SK-N-MC (cell line): ENCODE measurements around the gene SKP2.

Experiments used
- DNase-seq: peaks from one replicate; pipeline ENCODE4 v3.0.0-alpha.2; 2011; ENCODE audit warnings: low read depth, low spot score
- H3K27ac ChIP-seq: fragments of 200-600 bp; sonication (generic); 2 replicates; pipeline ENCODE4 v1.5.1; 2016; ENCODE audit warnings: mixed run types
- H3K36me3 ChIP-seq: fragments of 200-600 bp; sonication (generic); 2 replicates; pipeline ENCODE4 v1.6.1; 2017; ENCODE audit warnings: antibody characterized with exemption, low read length, mixed read lengths; ENCODE audit not compliant: insufficient read depth
- H3K4me3 ChIP-seq: fragments of 200-600 bp; sonication (generic); 2 replicates; pipeline ENCODE4 v1.5.1; 2016
- H3K9ac ChIP-seq: fragments of 200-600 bp; sonication (generic); 2 replicates; pipeline ENCODE4 v1.8.0; 2017; ENCODE audit warnings: mixed run types, mixed read lengths; ENCODE audit not compliant: insufficient read length
- H3K9me3 ChIP-seq: fragments of 200-600 bp; sonication (generic); 2 replicates; pipeline ENCODE4 v1.6.1; 2017; ENCODE audit warnings: low read depth, mild to moderate bottlenecking, antibody characterized with exemption, low read length, moderate library complexity, mixed read lengths
- EZH2 ChIP-seq: fragments of 200-600 bp; sonication (generic); IDR thresholded peaks from one replicate; pipeline ENCODE4 v1.6.1; 2017; ENCODE audit warnings: antibody characterized with exemption
- FOXP2 ChIP-seq: optimal IDR thresholded peaks from 2 replicates; pipeline ENCODE3; 2011; ENCODE audit warnings: mild to moderate bottlenecking, moderate library complexity; ENCODE audit not compliant: insufficient read depth; ENCODE audit errors: extremely low read length, control extremely low read depth
- POLR2AphosphoS5 ChIP-seq: IDR thresholded peaks from 2 replicates; pipeline ENCODE4 v1.6.1; 2012; ENCODE audit warnings: mild to moderate bottlenecking, low read depth, low read length, borderline replicate concordance

SKP2 gene

DNA sequence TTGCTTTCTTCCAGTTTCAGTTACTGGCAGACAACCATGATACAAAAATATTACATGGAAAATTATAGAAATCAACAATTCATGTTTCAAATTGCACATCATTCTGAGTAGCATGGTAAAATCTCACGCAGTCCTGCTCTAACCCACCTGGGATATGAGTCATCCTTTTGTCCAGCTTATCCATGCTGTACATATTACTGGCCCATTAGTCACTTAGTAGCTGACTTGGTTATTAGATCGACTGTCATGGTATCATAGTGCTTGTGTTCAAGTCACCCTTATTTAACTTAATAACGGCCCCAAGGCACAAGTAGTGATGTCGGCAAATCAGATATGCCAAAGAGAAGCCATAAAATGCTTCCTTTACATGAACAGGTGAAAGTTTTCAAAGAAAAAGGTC lies 48.6 kb downstream of the SKP2 start:
- no peak overlapping the region for H3K4me3 ChIP-seq
- TF ChIP-seq FOXP2 (no peak), POLR2AphosphoS5 (no peak), EZH2 (no peak)

DNA sequence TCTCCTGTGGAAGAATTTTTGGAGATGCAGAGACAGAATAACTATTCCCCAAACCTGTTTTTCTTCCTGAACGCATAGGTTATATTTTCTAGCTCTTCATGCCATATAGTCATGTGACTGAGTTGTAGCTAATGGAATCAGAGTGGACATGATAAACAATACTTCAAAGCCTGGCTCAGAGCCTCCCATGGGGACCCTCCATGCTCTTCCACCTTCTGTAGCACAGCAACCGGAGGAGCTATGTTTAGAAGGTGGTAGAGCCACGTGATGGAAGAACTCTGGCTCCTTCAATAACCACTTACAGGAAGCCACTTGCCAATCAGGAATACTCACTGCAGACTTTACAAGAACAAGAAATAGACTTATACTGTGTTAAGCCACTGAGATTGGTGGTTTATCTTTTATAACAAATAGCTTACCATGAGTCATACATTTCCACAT lies 50.6 kb downstream of the SKP2 start:
- H3K9ac ChIP-seq = no peak overlapping the region
- no peaks in the 10 kb centered on the region for H3K9me3 ChIP-seq
- no peak overlapping the region; the same call in 1 of the 2 replicates for H3K27ac ChIP-seq
- no peak for DNase-seq
- peaks cover 38% of the 10 kb centered on the region for H3K36me3 ChIP-seq
- no peak overlapping the region for H3K4me3 ChIP-seq
- TF ChIP-seq FOXP2 (no peak), EZH2 (no peak), POLR2AphosphoS5 (no peak)

More for the DNA sequence above, 48.6 kb downstream of the SKP2 start:
- H3K36me3 ChIP-seq = peaks cover 47% of the 10 kb centered on the region
- H3K27ac ChIP-seq = no peak overlapping the region
- no peak overlapping the region for H3K9ac ChIP-seq
- no peak for DNase-seq
- no peaks in the 10 kb centered on the region for H3K9me3 ChIP-seq

GRCh38 chr5:36205329-36205728 lies 53.4 kb downstream of the SKP2 start:
- no peak overlapping the region for H3K9ac ChIP-seq
- H3K36me3 ChIP-seq = peaks cover 33% of the 10 kb centered on the region
- no peak for DNase-seq
- no peak overlapping the region for H3K27ac ChIP-seq
- no peak overlapping the region for H3K4me3 ChIP-seq
- H3K9me3 ChIP-seq = no peaks in the 10 kb centered on the region
- TF ChIP-seq EZH2 = no peak
- no peak for TF ChIP-seq POLR2AphosphoS5
- no peak for TF ChIP-seq FOXP2

GRCh38 chr5:36206913-36207312 lies 55.0 kb downstream of the SKP2 start:
- peaks cover 30% of the 10 kb centered on the region for H3K36me3 ChIP-seq

GRCh38 chr5:36208786-36209185 lies 56.9 kb downstream of the SKP2 start:
- H3K27ac ChIP-seq = no peak overlapping the region
- H3K9me3 ChIP-seq = no peaks in the 10 kb centered on the region
- no peak overlapping the region for H3K9ac ChIP-seq
- no peak for DNase-seq
- H3K36me3 ChIP-seq = peaks cover 40% of the 10 kb centered on the region
- no peak for TF ChIP-seq FOXP2
- no peak for TF ChIP-seq EZH2
- no peak overlapping the region for H3K4me3 ChIP-seq

More at GRCh38 chr5:36206913-36207312, 55.0 kb downstream of the SKP2 start:
- no peak for DNase-seq
- no peak for TF ChIP-seq FOXP2
- TF ChIP-seq POLR2AphosphoS5 = no peak
- no peak for TF ChIP-seq EZH2
- Histone ChIP-seq H3K9me3 (no peaks in the 10 kb centered on the region), H3K9ac (no peak overlapping the region), H3K4me3 (no peak overlapping the region), H3K27ac (no peak overlapping the region)

GRCh38 chr5:36209664-36210063 lies 57.8 kb downstream of the SKP2 start:
- TF ChIP-seq EZH2 (no peak), POLR2AphosphoS5 (no peak), FOXP2 (no peak)
- no peaks in the 10 kb centered on the region for H3K9me3 ChIP-seq
- H3K27ac ChIP-seq = no peak overlapping the region
- H3K9ac ChIP-seq = no peak overlapping the region
- H3K36me3 ChIP-seq = peaks cover 43% of the 10 kb centered on the region
- no peak overlapping the region for H3K4me3 ChIP-seq
- no peak for DNase-seq

GRCh38 chr5:36214436-36214835 lies 62.5 kb downstream of the SKP2 start:
- no peak for DNase-seq
- H3K4me3 ChIP-seq = no peak overlapping the region
- H3K36me3 ChIP-seq = peaks cover 58% of the 10 kb centered on the region
- H3K9ac ChIP-seq = no peak overlapping the region
- no peaks in the 10 kb centered on the region for H3K9me3 ChIP-seq
- no peak overlapping the region for H3K27ac ChIP-seq
- TF ChIP-seq POLR2AphosphoS5 = no peak
- no peak for TF ChIP-seq EZH2
- TF ChIP-seq FOXP2 = no peak

DNA sequence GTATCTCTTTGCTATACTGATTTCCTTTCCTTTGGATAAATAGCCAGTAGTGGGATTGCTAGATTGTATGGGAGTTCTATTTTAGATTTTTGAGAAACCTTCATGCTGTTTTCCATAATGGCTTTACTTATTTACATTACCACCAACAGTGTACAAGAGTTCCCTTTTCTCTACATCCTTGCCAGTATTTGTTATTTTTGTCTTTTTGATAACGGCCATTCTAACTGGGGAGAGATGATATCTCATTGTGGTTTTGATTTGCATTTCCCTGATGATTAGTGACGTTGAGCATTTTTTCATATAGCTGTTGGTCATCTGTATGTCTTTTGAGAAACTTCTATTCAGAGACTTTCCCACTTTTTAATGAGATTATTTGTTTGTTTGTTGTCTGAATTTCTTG lies 64.0 kb downstream of the SKP2 start:
- H3K4me3 ChIP-seq = no peak overlapping the region
- peaks cover 64% of the 10 kb centered on the region for H3K36me3 ChIP-seq

DNA sequence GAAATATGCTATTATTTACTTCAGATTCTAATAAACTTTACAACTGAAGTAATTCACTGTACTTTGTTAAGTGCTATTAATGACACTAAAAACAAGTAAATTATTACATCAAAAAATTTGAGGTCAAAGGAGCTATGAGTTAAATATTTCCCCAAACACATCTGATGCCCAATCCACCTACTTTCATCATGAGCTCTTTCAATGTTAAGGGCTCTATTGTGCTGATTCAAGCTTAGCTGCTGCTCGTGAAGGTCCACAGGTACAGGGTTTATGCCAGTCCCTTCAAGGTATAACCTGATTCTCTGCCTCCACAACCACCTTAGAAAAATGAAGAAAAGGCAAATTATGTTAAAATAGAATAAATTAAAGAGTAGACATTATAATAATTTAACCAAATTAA lies 65.7 kb downstream of the SKP2 start:
- H3K36me3 ChIP-seq = peaks cover 63% of the 10 kb centered on the region
- no peaks in the 10 kb centered on the region for H3K9me3 ChIP-seq
- H3K9ac ChIP-seq = no peak overlapping the region
- H3K4me3 ChIP-seq = no peak overlapping the region
- no peak overlapping the region for H3K27ac ChIP-seq
- TF ChIP-seq POLR2AphosphoS5 (no peak), FOXP2 (no peak), EZH2 (no peak)
- DNase-seq = no peak

More for the DNA sequence above, 64.0 kb downstream of the SKP2 start:
- no peak overlapping the region for H3K9ac ChIP-seq
- TF ChIP-seq FOXP2 = no peak
- no peak for TF ChIP-seq EZH2
- TF ChIP-seq POLR2AphosphoS5 = no peak
- no peaks in the 10 kb centered on the region for H3K9me3 ChIP-seq
- no peak overlapping the region for H3K27ac ChIP-seq
- no peak for DNase-seq
